ENCODE results near the gene ARHGAP10.

GRCh38 chr4:147761218-147761883 lies 29.5 kb downstream of the ARHGAP10 start:
- TF ChIP-seq CTCF (IDR thresholded peaks at IDR 0.05; ENCODE audit: low read depth, low read length) (no peak), POLR2A (IDR thresholded peaks at IDR 0.05; ENCODE audit: extremely low read depth, insufficient read length) (no peak)
- TF ChIP-seq, protein P1, sequence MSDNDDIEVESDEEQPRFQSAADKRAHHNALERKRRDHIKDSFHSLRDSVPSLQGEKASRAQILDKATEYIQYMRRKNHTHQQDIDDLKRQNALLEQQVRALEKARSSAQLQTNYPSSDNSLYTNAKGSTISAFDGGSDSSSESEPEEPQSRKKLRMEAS (IDR thresholded peaks at IDR 0.05; ENCODE audit: low read depth, low read length): no peak

Measured in NB4 (cell line).